K562 (cell line): ENCODE data around the gene CACNA2D4. TPM values are rescaled to one million over a fixed set of nuclear protein-coding genes. Genes with fewer than 3 reads are reported as not detected.
A peak's percentile ranks its signal among the peaks of the same experiment; 100 is the strongest.

Experiments used
- ATAC-seq: fragments of 200-7000 bp; cut with Tn5 transposase; 3 replicates; pipeline ENCODE4 v1.9.1; 2020; ENCODE audit warnings: moderate library complexity
- BruUV-seq: library from RNA; stranded (reverse); fragments of 400-500 nt; replicated peaks from 2 replicates; lab custom pipeline; 2021; lab: Mats Ljungman, UMichigan
- CTCF ChIA-PET: fragments of 300-600 bp; formaldehyde crosslinking; extraction: SDS; loops from one replicate; lab custom pipeline; 2021; ENCODE audit warnings: low intra/inter-chr PET ratio; lab: Yijun Ruan, JAX
- POLR2A ChIA-PET: fragments of 300-600, 350-650 bp; sonication (Branson Sonifier 250); formaldehyde crosslinking; extraction: SDS; loops from one replicate; lab custom pipeline; 2021; ENCODE audit warnings: antibody characterized with exemption, inconsistent platforms; lab: Yijun Ruan, JAX
- DNase-seq, 4 experiments: peaks; one replicate each; pipeline versions ENCODE4 v3.0.0 to v3.0.0-alpha.2; 2011 to 2018; ENCODE audit warnings: low spot score in 3 of 4, mixed read lengths in 3 of 4; ENCODE audit errors: extremely low read depth in 1 of 4
- FAIRE-seq: peaks from 2 replicates; lab custom pipeline; 2011; peaks lifted over from hg19 to GRCh38; lab: Jason Lieb, UNC
- H2AFZ ChIP-seq: 2 replicates; pipeline ENCODE4 v1.6.0; 2011; ENCODE audit warnings: low read depth, low read length, control low read depth, inconsistent platforms
- H3K27ac ChIP-seq: fragments of 200-600 bp; 3 replicates; pipeline ENCODE4 v1.8.0; 2011; ENCODE audit warnings: low read depth, mild to moderate bottlenecking, control low read depth, inconsistent platforms, low read length, moderate library complexity, mixed read lengths; ENCODE audit errors: extremely low read depth
- H3K27me3 ChIP-seq, 2 experiments: fragments of 300-600 bp in 1 of 2; 2 replicates in 1 of 2; 3 replicates in 1 of 2; pipeline versions ENCODE4 v1.6.0 to v1.8.0; 2011; ENCODE audit warnings: inconsistent platforms in 2 of 2, low read length in 2 of 2, mild to moderate bottlenecking in 1 of 2, mixed read lengths in 1 of 2, moderate library complexity in 1 of 2; ENCODE audit not compliant: control insufficient read depth in 2 of 2, insufficient read depth in 2 of 2
- H3K36me3 ChIP-seq: fragments of 300-600 bp; 3 replicates; pipeline ENCODE4 v1.8.0; 2011; ENCODE audit warnings: mild to moderate bottlenecking, low read length, inconsistent platforms; ENCODE audit not compliant: control insufficient read depth, insufficient read depth
- H3K4me1 ChIP-seq, 2 experiments: fragments of 200-600 bp in 1 of 2; replicated peaks in 1 of 2; 2 replicates in 1 of 2; 3 replicates in 1 of 2; pipeline versions ENCODE4 v1.5.1 to v1.8.0; 2011; ENCODE audit warnings: inconsistent platforms in 2 of 2, low read length in 2 of 2, mild to moderate bottlenecking in 1 of 2, mixed read lengths in 1 of 2, moderate library complexity in 1 of 2; ENCODE audit not compliant: control insufficient read depth in 2 of 2, insufficient read depth in 2 of 2
- H3K4me2 ChIP-seq: 2 replicates; pipeline ENCODE4 v1.6.1; 2011; ENCODE audit warnings: low read length, control low read depth, inconsistent platforms, mixed read lengths; ENCODE audit not compliant: insufficient read depth
- H3K4me3 ChIP-seq: fragments of 200-600 bp; sonication (generic), shearing (Covaris generic); 2 replicates; pipeline ENCODE4 v1.5.1; 2016; ENCODE audit warnings: control low read depth, inconsistent platforms
- H3K79me2 ChIP-seq: fragments of 200-600 bp; 3 replicates; pipeline ENCODE4 v1.8.0; 2011; ENCODE audit warnings: low read length, inconsistent platforms; ENCODE audit not compliant: control insufficient read depth, insufficient read depth
- H3K9ac ChIP-seq, 2 experiments: 2 replicates each; pipeline versions ENCODE4 v1.6.0 to v1.6.1; 2011; ENCODE audit warnings: low read depth in 2 of 2, low read length in 2 of 2, control low read depth in 1 of 2, inconsistent platforms in 1 of 2, mild to moderate bottlenecking in 1 of 2, mixed read lengths in 1 of 2; ENCODE audit not compliant: insufficient read depth in 1 of 2
- H3K9me1 ChIP-seq: one replicate; pipeline ENCODE4 v1.6.0; 2011; ENCODE audit warnings: inconsistent platforms, mild to moderate bottlenecking, low read length, moderate library complexity; ENCODE audit not compliant: control insufficient read depth, insufficient read depth
- H3K9me3 ChIP-seq: replicated peaks from 2 replicates; pipeline ENCODE4 v1.5.1; 2011; ENCODE audit warnings: low read depth, low read length, inconsistent platforms; ENCODE audit not compliant: control insufficient read depth, insufficient read depth
- H4K20me1 ChIP-seq: replicated peaks from 2 replicates; pipeline ENCODE4 v1.6.1; 2011; ENCODE audit warnings: low read length, inconsistent platforms, mixed read lengths; ENCODE audit not compliant: control insufficient read depth, insufficient read depth
- CBFA2T3 ChIP-seq: fragments of 450-650 bp; IDR thresholded peaks from 2 replicates; pipeline ENCODE4 v1.6.1; 2017
- ESRRB ChIP-seq: fragments of 250-450 bp; sonication (Bioruptor Pico); IDR thresholded peaks from 2 replicates; pipeline ENCODE4 v1.5.0; 2020; ENCODE audit warnings: mild to moderate bottlenecking, moderate library complexity, borderline replicate concordance
- EZH2 ChIP-seq: IDR thresholded peaks from 2 replicates; pipeline ENCODE4 v1.6.1; 2012; ENCODE audit warnings: low read depth, mild to moderate bottlenecking, inconsistent platforms, low read length, borderline replicate concordance
- FOXJ3 ChIP-seq: sonication (generic); formaldehyde crosslinking; IDR thresholded peaks from 2 replicates; pipeline ENCODE4 v1.4.0; 2020; ENCODE audit warnings: mild to moderate bottlenecking, missing genetic modification reagents
- HMGN3 ChIP-seq: IDR thresholded peaks from 2 replicates; pipeline ENCODE4 v1.6.1; 2011; ENCODE audit warnings: borderline replicate concordance, low read depth, mild to moderate bottlenecking, mixed read lengths, low read length; ENCODE audit not compliant: insufficient read length; ENCODE audit errors: extremely low read depth
- NFRKB ChIP-seq: fragments of 450-650 bp; IDR thresholded peaks from 2 replicates; pipeline ENCODE4 v1.6.1; 2016; ENCODE audit warnings: low read depth
- NR2C1 ChIP-seq, 2 experiments: fragments of 450-650 bp; IDR thresholded peaks; 2 replicates each; pipeline ENCODE4 v1.6.1; 2017; ENCODE audit warnings: mild to moderate bottlenecking in 2 of 2, antibody characterized with exemption in 1 of 2, inconsistent platforms in 1 of 2, missing compliant biosample characterization in 1 of 2, missing genetic modification characterization in 1 of 2
- RAD21 ChIP-seq, 2 experiments: fragments of 250-450 bp in 1 of 2; fragments of 450-650 bp in 1 of 2; sonication (Bioruptor Pico) in 1 of 2; formaldehyde crosslinking in 1 of 2; IDR thresholded peaks in 1 of 2; conservative IDR thresholded peaks in 1 of 2; 2 replicates each; pipeline versions ENCODE4 v1.4.0 to v1.8.0; 2020 to 2022; ENCODE audit warnings: mild to moderate bottlenecking in 2 of 2, moderate library complexity in 1 of 2
- RBM22 ChIP-seq: fragments of 200-400 bp; formaldehyde crosslinking; IDR thresholded peaks from 2 replicates; pipeline ENCODE4 v1.6.1; 2018; ENCODE audit warnings: low read length, low read depth; ENCODE audit not compliant: poor library complexity, severe bottlenecking
- SAP30 ChIP-seq: fragments of 200-600 bp; sonication (generic); IDR thresholded peaks from 2 replicates; pipeline ENCODE4 v1.6.1; 2012; ENCODE audit warnings: borderline replicate concordance, low read depth, mild to moderate bottlenecking, moderate library complexity, low read length, control low read depth, inconsistent platforms; ENCODE audit not compliant: insufficient read depth, poor library complexity, severe bottlenecking
- TBL1XR1 ChIP-seq, 2 experiments: IDR thresholded peaks; 2 replicates each; pipeline ENCODE4 v1.6.1; 2012; ENCODE audit warnings: improper control_type of control experiment in 2 of 2, low read length in 2 of 2, mild to moderate bottlenecking in 1 of 2
- ZC3H11A ChIP-seq: IDR thresholded peaks from 2 replicates; pipeline ENCODE4 v1.6.1; 2012; ENCODE audit warnings: low read depth, low read length, improper control_type of control experiment
- ZKSCAN8 ChIP-seq: fragments of 200-800 bp; sonication (Bioruptor generic); IDR thresholded peaks from 2 replicates; pipeline ENCODE4 v1.6.1; 2016; ENCODE audit warnings: missing genetic modification characterization, missing compliant biosample characterization
- ZNF239 ChIP-seq: fragments of 250-450 bp; sonication (Bioruptor Pico); IDR thresholded peaks from 2 replicates; pipeline ENCODE4 v1.4.0; 2020; ENCODE audit warnings: mild to moderate bottlenecking
- ZNF561 ChIP-seq: fragments of 450-650 bp; formaldehyde crosslinking; conservative IDR thresholded peaks from 2 replicates; pipeline ENCODE4 v1.4.0; 2020; ENCODE audit warnings: mild to moderate bottlenecking, moderate library complexity
- ZNF766 ChIP-seq: fragments of 200-800 bp; sonication (Bioruptor generic); conservative IDR thresholded peaks from 2 replicates; pipeline ENCODE4 v1.6.1; 2016; ENCODE audit warnings: missing genetic modification characterization, missing compliant biosample characterization
- ZNF785 ChIP-seq: fragments of 250-450 bp; sonication (Bioruptor Pico); IDR thresholded peaks from 2 replicates; pipeline ENCODE4 v1.4.0; 2020; ENCODE audit warnings: mild to moderate bottlenecking
- WGBS: fragments of 100-300 bp; shearing (Covaris generic); methylation state at CpG from one replicate; pipeline ENCODE4 v1.1.6; 2016; ENCODE audit warnings: low coverage, mixed read lengths; ENCODE audit not compliant: insufficient coverage; ENCODE audit errors: missing lambda C conversion rate; 5-methylcytosine and 5-hydroxymethylcytosine counted together
- in situ Hi-C: fragments of 300-500 bp; cut with MboI; formaldehyde crosslinking; loops from 4 replicates; pipeline ENCODE4 v1.15.0; 2018; ENCODE audit warnings: inconsistent platforms, mixed read lengths
- intact Hi-C: fragments of 100-400 bp; cut with micrococcal nuclease; formaldehyde crosslinking; loops from 2 replicates; pipeline ENCODE4 v1.14.2; 2022
- polyA plus RNA-seq, 8 experiments: library from polyadenylated mRNA; depleted of rRNA in 4 of 8; stranded (reverse) in 5 of 8; unstranded in 3 of 8; fragments of >200 nt; fragmentation: Nextera tagmentation in 2 of 8; fragmentation: Illumina TruSeq in 1 of 8; extraction: Ambion mirVana in 2 of 8; extraction: Trizol in 1 of 8; gene quantifications; 2 replicates each; pipeline versions ENCODE4 v1.2.1 to v1.2.3, GENCODE V29; 2011 to 2014; ENCODE audit warnings: inconsistent platforms in 1 of 8, missing spikeins in 1 of 8
- total RNA-seq, 7 experiments: library from RNA; depleted of rRNA in 6 of 7; stranded (reverse); fragments of >200 nt in 6 of 7; fragmentation: Illumina TruSeq in 2 of 7; extraction: Trizol in 2 of 7; gene quantifications; 2 replicates each; pipeline versions ENCODE4 v1.2.1 to v1.2.3, GENCODE V29; 2011 to 2021; ENCODE audit warnings: low replicate concordance in 1 of 7
- TF ChIP-seq, protein P1 (sequence below): sonication (generic); formaldehyde crosslinking; IDR thresholded peaks from 2 replicates; pipeline ENCODE4 v1.8.0; 2022; ENCODE audit warnings: missing genetic modification reagents, mild to moderate bottlenecking, moderate library complexity, borderline replicate concordance
- TF ChIP-seq, protein P2 (sequence below): fragments of 450-650 bp; IDR thresholded peaks from 2 replicates; pipeline ENCODE4 v1.6.1; 2018; ENCODE audit not compliant: partially characterized antibody

CACNA2D4 gene
- total and polyA plus RNA-seq, 9 of the 15 experiments (the other 6 are each of a cell fraction or from before 2014, with no cell fraction given), result 0.04 to 0.69 (median 0.40) TPM; not detected in 3

DNA sequence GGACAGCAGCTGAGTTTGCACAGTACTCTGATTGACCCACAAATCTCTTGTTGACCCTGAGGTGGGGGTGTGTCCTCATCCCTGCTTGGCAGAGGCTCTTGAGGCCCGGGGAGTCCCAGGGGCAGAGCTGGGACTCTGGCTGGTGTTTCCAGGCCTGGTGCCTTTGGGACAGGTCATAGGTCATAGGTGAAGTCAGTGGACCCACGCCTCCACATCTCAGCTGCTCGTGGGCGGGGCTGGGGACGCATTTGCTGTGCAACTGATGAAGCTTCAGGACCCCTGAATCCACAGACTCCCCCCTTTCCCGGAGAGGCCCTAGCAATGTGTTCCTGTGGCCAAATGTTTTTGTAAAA lies 408 bp upstream of the CACNA2D4 start:
- 67% methylated on average over 3 of the region's 6 CpGs for WGBS
- Histone ChIP-seq H3K27me3 (0 out of 5 replicates have a peak, but pooled peaks cover 2 to 6% of the 10 kb centered on the region in 2 experiments), H2AFZ (no peak overlapping the region), H3K4me3 (no peak overlapping the region), H3K36me3 (no peaks in the 10 kb centered on the region), H3K79me2 (no peaks in the 10 kb centered on the region), H3K9ac (no peak overlapping the region), H3K9me1 (no peaks in the 10 kb centered on the region), H3K4me2 (no peak overlapping the region), H4K20me1 (no peaks in the 10 kb centered on the region), H3K9me3 (no peaks in the 10 kb centered on the region), H3K27ac (no peak overlapping the region), H3K4me1 (peaks cover 36 to 50% of the 10 kb centered on the region in 2 experiments)
- ChIA-PET CTCF (no interaction called here), POLR2A (interaction anchor here (0.6 to 1.0 kb wide), 2 partner anchors 92 to 151 kb away, joined by 3 read pairs; no protein-coding TSS in a partner anchor)
- no peak for FAIRE-seq
- in situ Hi-C loops (no loop called here), intact Hi-C loops (loop anchor here (10.0 kb wide), 1 partner anchor 104 kb away; no protein-coding TSS in a partner anchor)
- ATAC-seq, result no peak
- BruUV-seq, result no TSS peak
- no peak for DNase-seq
- TF ChIP-seq ZKSCAN8 (CRISPR knock-in tag) (no peak), HMGN3 (no peak), TBL1XR1 (IDR thresholded peaks at IDR 0.05; ENCODE audit: low read length in 2 of 2) (no peak), RBM22 (no peak), ZNF785 (CRISPR knock-in tag) (no peak), ZNF561 (no peak), SAP30 (no peak), ZNF766 (CRISPR knock-in tag) (no peak), FOXJ3 (CRISPR knock-in tag) (no peak), EZH2 (no peak), NFRKB (no peak), ZC3H11A (no peak), CBFA2T3 (0 out of 2 replicates have a peak, but pooled peaks have one; percentile 1), ZNF239 (CRISPR knock-in tag) (no peak), NR2C1 (IDR thresholded peaks at IDR 0.05) (peak; percentile 40; the same call in 1 of the 2 replicates), NR2C1 (tag; IDR thresholded peaks at IDR 0.05) (peak; percentile 62), ESRRB (CRISPR knock-in tag) (no peak), RAD21 (CRISPR knock-in tag; conservative IDR thresholded peaks at IDR 0.05 in 1 of 2, IDR thresholded peaks at IDR 0.05 in 1 of 2) (no peak)
- TF ChIP-seq, protein P1, sequence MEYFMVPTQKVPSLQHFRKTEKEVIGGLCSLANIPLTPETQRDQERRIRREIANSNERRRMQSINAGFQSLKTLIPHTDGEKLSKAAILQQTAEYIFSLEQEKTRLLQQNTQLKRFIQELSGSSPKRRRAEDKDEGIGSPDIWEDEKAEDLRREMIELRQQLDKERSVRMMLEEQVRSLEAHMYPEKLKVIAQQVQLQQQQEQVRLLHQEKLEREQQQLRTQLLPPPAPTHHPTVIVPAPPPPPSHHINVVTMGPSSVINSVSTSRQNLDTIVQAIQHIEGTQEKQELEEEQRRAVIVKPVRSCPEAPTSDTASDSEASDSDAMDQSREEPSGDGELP (CRISPR knock-in tag), result 0 out of 2 replicates have a peak, but pooled peaks have one; percentile 6
- TF ChIP-seq, protein P2, sequence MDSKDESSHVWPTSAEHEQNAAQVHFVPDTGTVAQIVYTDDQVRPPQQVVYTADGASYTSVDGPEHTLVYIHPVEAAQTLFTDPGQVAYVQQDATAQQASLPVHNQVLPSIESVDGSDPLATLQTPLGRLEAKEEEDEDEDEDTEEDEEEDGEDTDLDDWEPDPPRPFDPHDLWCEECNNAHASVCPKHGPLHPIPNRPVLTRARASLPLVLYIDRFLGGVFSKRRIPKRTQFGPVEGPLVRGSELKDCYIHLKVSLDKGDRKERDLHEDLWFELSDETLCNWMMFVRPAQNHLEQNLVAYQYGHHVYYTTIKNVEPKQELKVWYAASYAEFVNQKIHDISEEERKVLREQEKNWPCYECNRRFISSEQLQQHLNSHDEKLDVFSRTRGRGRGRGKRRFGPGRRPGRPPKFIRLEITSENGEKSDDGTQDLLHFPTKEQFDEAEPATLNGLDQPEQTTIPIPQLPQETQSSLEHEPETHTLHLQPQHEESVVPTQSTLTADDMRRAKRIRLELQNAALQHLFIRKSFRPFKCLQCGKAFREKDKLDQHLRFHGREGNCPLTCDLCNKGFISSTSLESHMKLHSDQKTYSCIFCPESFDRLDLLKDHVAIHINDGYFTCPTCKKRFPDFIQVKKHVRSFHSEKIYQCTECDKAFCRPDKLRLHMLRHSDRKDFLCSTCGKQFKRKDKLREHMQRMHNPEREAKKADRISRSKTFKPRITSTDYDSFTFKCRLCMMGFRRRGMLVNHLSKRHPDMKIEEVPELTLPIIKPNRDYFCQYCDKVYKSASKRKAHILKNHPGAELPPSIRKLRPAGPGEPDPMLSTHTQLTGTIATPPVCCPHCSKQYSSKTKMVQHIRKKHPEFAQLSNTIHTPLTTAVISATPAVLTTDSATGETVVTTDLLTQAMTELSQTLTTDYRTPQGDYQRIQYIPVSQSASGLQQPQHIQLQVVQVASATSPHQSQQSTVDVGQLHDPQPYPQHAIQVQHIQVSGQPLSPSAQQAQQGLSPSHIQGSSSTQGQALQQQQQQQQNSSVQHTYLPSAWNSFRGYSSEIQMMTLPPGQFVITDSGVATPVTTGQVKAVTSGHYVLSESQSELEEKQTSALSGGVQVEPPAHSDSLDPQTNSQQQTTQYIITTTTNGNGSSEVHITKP, result no peak
